ENCODE data around the gene PTEN. TPM values are rescaled to one million over a fixed set of nuclear protein-coding genes. Genes with fewer than 3 reads are reported as not detected.

The PTEN gene
- total and polyA plus RNA-seq, 8 donors, result 97.1 to 140 (median 121) TPM

DNA sequence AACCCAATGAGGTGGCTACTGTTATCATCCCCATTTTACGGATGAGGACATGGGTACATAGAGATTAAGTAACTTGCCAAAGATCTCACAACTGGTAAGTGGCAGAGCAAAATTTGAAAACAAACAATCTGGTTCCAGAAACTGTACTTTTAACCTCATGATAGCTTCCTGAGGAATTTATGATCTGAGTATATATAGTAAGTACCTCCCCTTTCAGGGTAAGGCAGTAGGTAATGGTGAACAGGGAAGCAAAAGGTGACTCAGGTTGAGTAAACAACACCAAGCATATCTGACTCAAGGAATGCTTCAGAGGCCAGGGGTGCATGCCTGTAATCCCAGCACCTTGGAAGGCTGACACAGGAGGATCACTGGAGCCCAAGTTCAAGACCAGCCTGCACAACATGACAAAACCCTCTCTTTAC is 21.2 kb upstream of the PTEN start:
- Histone ChIP-seq H3K36me3 (no peaks in the 10 kb centered on the region), H3K9me3 (no peaks in the 10 kb centered on the region), H3K27me3 (no peaks in the 10 kb centered on the region), H3K27ac (no peak overlapping the region), H3K4me1 (no peaks in the 10 kb centered on the region), H3K4me3 (no peak overlapping the region)
- ATAC-seq (peak; percentile 94), DNase-seq (peak in 1 of 4 donors; percentile 6)
- intact Hi-C loops (cut with DNase I), result no loop called here
- TF ChIP-seq, protein P1, sequence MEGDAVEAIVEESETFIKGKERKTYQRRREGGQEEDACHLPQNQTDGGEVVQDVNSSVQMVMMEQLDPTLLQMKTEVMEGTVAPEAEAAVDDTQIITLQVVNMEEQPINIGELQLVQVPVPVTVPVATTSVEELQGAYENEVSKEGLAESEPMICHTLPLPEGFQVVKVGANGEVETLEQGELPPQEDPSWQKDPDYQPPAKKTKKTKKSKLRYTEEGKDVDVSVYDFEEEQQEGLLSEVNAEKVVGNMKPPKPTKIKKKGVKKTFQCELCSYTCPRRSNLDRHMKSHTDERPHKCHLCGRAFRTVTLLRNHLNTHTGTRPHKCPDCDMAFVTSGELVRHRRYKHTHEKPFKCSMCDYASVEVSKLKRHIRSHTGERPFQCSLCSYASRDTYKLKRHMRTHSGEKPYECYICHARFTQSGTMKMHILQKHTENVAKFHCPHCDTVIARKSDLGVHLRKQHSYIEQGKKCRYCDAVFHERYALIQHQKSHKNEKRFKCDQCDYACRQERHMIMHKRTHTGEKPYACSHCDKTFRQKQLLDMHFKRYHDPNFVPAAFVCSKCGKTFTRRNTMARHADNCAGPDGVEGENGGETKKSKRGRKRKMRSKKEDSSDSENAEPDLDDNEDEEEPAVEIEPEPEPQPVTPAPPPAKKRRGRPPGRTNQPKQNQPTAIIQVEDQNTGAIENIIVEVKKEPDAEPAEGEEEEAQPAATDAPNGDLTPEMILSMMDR (IDR thresholded peaks at IDR 0.05), result no peak

DNA sequence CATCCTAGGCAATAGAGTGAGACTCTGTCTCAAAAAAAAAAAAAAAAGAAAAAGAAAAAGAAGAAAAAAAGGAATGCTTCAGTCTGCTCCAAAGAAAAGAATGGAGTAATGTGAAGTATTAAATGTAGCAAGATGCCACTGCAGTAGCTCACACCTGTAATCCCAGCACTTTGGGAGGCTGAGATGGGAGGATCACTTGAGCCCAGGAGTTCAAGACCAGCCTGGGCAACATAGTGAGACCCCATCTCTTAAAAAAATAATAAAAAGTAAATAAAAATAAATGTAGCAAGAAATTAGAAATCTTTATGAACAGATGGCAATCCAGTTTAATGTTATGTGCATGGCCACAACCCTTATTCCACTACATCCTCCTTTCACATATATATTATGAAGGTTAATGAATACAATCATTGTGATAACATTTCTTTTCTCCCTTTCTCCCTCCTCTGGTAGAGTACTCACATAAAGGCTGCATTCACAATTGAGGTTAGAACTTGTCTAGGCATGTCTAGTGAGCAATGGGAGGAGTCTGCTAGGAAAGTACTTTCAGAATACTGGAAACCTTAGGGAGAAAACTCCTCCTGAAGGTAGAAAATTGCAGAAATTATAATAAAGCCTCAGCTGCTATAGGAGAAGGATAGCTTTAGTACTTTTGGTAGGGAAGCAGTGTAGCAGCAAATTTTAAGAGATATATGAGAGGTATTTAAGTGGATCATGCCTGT is 20.5 kb upstream of the PTEN start:
- intact Hi-C loops (cut with DNase I), result no loop called here
- peak; percentile 71 for ATAC-seq

DNA sequence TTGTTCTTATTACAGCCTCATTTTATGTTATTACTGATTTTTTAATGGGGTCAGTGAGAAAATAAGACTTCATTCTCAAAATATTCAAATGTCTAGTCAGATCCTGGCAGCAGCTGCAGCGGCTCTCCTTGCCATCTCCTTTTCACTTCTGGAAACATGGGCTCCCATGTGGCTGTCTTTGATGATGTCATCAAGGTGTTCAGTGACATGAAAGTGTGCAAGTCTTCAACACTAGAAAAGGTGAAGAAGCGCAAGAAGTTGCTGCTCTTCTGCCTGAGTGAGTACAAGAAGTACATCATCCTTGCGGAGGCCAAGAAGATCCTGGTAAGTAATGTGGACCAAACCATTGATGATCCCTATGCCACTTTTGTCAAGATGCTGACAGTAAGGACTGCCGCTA is 19.7 kb upstream of the PTEN start:
- DNase-seq (no peak), ATAC-seq (no peak)
- H3K4me1 ChIP-seq, result no peaks in the 10 kb centered on the region
- H3K27ac ChIP-seq, result no peak overlapping the region
- no peak overlapping the region for H3K4me3 ChIP-seq
- no peaks in the 10 kb centered on the region for H3K27me3 ChIP-seq
- TF ChIP-seq, protein P1 (IDR thresholded peaks at IDR 0.05), result no peak
- intact Hi-C loops (cut with DNase I), result no loop called here
- no peaks in the 10 kb centered on the region for H3K36me3 ChIP-seq
- H3K9me3 ChIP-seq, result no peaks in the 10 kb centered on the region

More for the DNA sequence above, 20.5 kb upstream of the PTEN start:
- no peaks in the 10 kb centered on the region for H3K9me3 ChIP-seq
- no peaks in the 10 kb centered on the region for H3K4me1 ChIP-seq
- no peaks in the 10 kb centered on the region for H3K27me3 ChIP-seq
- no peak overlapping the region for H3K4me3 ChIP-seq
- DNase-seq, result no peak
- H3K27ac ChIP-seq, result no peak overlapping the region
- TF ChIP-seq, protein P1 (IDR thresholded peaks at IDR 0.05), result no peak
- H3K36me3 ChIP-seq, result no peaks in the 10 kb centered on the region

DNA sequence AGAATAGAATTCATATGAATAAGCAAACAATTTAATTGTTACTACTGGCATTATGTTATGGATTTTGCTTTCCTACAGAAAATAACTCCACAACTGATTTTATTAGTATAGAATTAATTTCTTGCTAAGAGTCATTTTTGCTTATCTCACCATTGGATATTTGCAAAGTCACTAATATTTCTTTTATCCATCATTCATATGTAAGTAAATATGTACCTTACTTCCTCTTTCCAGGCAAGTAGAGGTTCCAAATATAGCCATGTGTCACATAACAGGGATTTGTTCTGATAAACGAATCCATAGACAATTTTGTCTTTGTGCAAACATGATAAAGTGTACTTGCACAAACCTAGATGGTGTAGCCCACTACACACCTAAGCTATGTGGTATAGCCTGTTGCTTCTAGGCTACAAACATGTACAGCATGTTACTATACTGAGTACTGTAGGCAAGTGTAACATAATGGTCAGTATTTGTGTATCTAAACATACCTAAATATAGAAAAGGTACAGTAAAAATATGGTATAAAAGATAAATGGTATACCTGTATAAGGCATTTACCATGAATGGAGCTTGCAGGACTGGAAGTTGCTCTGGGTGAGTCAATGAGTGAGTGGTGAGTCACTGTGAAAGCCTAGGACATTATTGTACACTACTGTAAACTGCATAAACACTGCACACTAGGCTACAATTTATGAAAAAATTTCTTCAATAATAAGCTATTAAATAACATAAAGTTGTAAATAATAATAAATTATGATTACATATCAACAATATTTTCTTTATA is 18.4 kb upstream of the PTEN start:
- ATAC-seq (no peak), DNase-seq (no peak)
- Histone ChIP-seq H3K36me3 (no peaks in the 10 kb centered on the region), H3K9me3 (no peaks in the 10 kb centered on the region), H3K4me1 (no peaks in the 10 kb centered on the region), H3K27me3 (no peaks in the 10 kb centered on the region), H3K27ac (no peak overlapping the region), H3K4me3 (no peak overlapping the region)
- intact Hi-C loops (cut with DNase I), result no loop called here
- TF ChIP-seq, protein P1 (IDR thresholded peaks at IDR 0.05), result no peak

DNA sequence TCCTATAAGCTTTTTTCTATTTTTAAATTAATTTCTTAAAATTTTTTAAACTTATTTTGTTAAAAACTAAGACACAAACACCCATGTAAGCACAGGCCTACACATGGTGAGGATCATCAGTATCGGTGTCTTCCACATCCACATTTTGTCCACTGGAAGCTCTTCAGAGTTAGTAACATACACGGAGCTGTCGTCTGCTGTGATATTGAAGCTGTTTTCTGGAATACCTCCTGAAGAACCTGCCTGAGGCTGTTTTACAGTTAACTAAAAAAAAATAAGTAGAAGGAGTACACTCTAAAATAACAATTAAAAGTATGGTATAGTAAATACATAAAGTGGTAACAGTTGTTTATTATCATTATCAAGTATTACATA is 17.8 kb upstream of the PTEN start:
- H3K4me3 ChIP-seq, result no peak overlapping the region
- peaks cover 0 to under 1% of the 10 kb centered on the region in 2 donors for H3K4me1 ChIP-seq
- no peaks in the 10 kb centered on the region for H3K27me3 ChIP-seq
- H3K27ac ChIP-seq, result no peak overlapping the region
- TF ChIP-seq, protein P1 (IDR thresholded peaks at IDR 0.05), result no peak
- no peaks in the 10 kb centered on the region for H3K9me3 ChIP-seq
- no peaks in the 10 kb centered on the region for H3K36me3 ChIP-seq
- no peak for DNase-seq
- intact Hi-C loops (cut with DNase I), result no loop called here
- ATAC-seq, result no peak
